ENCODE results near the gene CPEB3. TPM values are rescaled to one million over a fixed set of nuclear protein-coding genes. Genes with fewer than 3 reads are reported as not detected.

Gene CPEB3
- total RNA-seq, 1 donor from 2014 or later, result 1.1 TPM

GRCh38 chr10:92062273-92062672 is 228.6 kb downstream of the CPEB3 start:
- TF ChIP-seq CTCF (IDR thresholded peaks at IDR 0.05), result no peak
- Mint-ChIP-seq H3K27ac (ENCODE audit: unreplicated experiment) (no peak overlapping the region), H3K4me1 (ENCODE audit: low read depth) (no peaks in the 10 kb centered on the region), H3K4me3 (ENCODE audit: unreplicated experiment) (no peak overlapping the region), H3K36me3 (ENCODE audit: low read depth) (peaks cover 1% of the 10 kb centered on the region), H3K27me3 (ENCODE audit: low read depth) (no peaks in the 10 kb centered on the region), H3K9me3 (ENCODE audit: low read depth) (no peaks in the 10 kb centered on the region)
- no peak for DNase-seq (ENCODE audit: low spot score)

GRCh38 chr10:92054807-92055206 is 236.1 kb downstream of the CPEB3 start:
- H3K9me3 Mint-ChIP-seq (ENCODE audit: low read depth), result no peaks in the 10 kb centered on the region
- H3K4me1 Mint-ChIP-seq (ENCODE audit: low read depth), result no peaks in the 10 kb centered on the region
- peaks cover 2% of the 10 kb centered on the region for H3K36me3 Mint-ChIP-seq (ENCODE audit: low read depth)
- no peak for TF ChIP-seq CTCF (IDR thresholded peaks at IDR 0.05)
- no peak for DNase-seq (ENCODE audit: low spot score)
- H3K27me3 Mint-ChIP-seq (ENCODE audit: low read depth), result no peaks in the 10 kb centered on the region
- no peak overlapping the region for H3K4me3 Mint-ChIP-seq (ENCODE audit: unreplicated experiment)
- no peak overlapping the region for H3K27ac Mint-ChIP-seq (ENCODE audit: unreplicated experiment)

GRCh38 chr10:92052741-92053140 is 238.1 kb downstream of the CPEB3 start:
- Mint-ChIP-seq H3K4me1 (ENCODE audit: low read depth) (no peaks in the 10 kb centered on the region), H3K9me3 (ENCODE audit: low read depth) (no peaks in the 10 kb centered on the region), H3K4me3 (ENCODE audit: unreplicated experiment) (no peak overlapping the region), H3K27ac (ENCODE audit: unreplicated experiment) (no peak overlapping the region), H3K36me3 (ENCODE audit: low read depth) (peaks cover 2% of the 10 kb centered on the region), H3K27me3 (ENCODE audit: low read depth) (no peaks in the 10 kb centered on the region)
- no peak for DNase-seq (ENCODE audit: low spot score)
- no peak for TF ChIP-seq CTCF (IDR thresholded peaks at IDR 0.05)

DNA sequence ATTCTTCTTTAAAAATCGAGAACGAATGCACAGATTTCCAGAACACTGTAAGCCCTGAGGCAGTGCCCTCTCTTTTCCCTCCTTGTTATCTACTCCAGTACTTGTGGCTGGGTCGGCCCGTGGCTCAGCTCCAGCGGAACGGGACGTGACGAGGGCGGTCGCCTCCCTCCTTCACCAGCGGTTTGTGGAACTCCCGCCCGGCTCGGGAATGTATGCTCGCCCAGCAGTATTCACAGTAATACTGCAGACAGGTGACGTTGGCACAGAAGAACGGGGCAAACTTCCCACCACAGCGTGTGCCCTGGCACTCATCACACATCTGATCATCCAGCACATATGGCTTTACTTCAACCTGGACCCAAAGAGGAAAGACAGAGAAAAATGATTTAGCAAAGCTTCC is 238.8 kb downstream of the CPEB3 start:
- Mint-ChIP-seq H3K27ac (ENCODE audit: unreplicated experiment) (no peak overlapping the region), H3K4me3 (ENCODE audit: unreplicated experiment) (no peak overlapping the region), H3K9me3 (ENCODE audit: low read depth) (no peaks in the 10 kb centered on the region), H3K4me1 (ENCODE audit: low read depth) (no peaks in the 10 kb centered on the region), H3K27me3 (ENCODE audit: low read depth) (no peaks in the 10 kb centered on the region), H3K36me3 (ENCODE audit: low read depth) (peaks cover 2% of the 10 kb centered on the region)
- no peak for DNase-seq (ENCODE audit: low spot score)
- no peak for TF ChIP-seq CTCF (IDR thresholded peaks at IDR 0.05)

- no peaks in the 10 kb centered on the region for H3K27me3 Mint-ChIP-seq (ENCODE audit: low read depth)
- H3K36me3 Mint-ChIP-seq (ENCODE audit: low read depth), result peaks cover 2% of the 10 kb centered on the region
- TF ChIP-seq CTCF (IDR thresholded peaks at IDR 0.05), result no peak
- H3K27ac Mint-ChIP-seq (ENCODE audit: unreplicated experiment), result no peak overlapping the region
- no peaks in the 10 kb centered on the region for H3K4me1 Mint-ChIP-seq (ENCODE audit: low read depth)
- H3K9me3 Mint-ChIP-seq (ENCODE audit: low read depth), result no peaks in the 10 kb centered on the region
- H3K4me3 Mint-ChIP-seq (ENCODE audit: unreplicated experiment), result no peak overlapping the region
- DNase-seq (ENCODE audit: low spot score), result no peak
Measured at GRCh38 chr10:92047215-92047614, 243.7 kb downstream of the CPEB3 start.

All from chondrocyte (in vitro differentiated cells).